SK-N-SH (cell line): ENCODE data around the gene E4F1. TPM values are rescaled to one million over a fixed set of nuclear protein-coding genes. Genes with fewer than 3 reads are reported as not detected.

Source experiments
- CTCF ChIA-PET: fragments of 300-600, 350-600 bp; formaldehyde crosslinking; extraction: SDS; loops from one replicate; lab custom pipeline; 2021; lab: Yijun Ruan, JAX
- POLR2A ChIA-PET: fragments of 350-600 bp; sonication (Branson Sonifier 250); formaldehyde crosslinking; extraction: SDS; loops from one replicate; lab custom pipeline; 2020; ENCODE audit warnings: antibody characterized with exemption, inconsistent platforms; lab: Yijun Ruan, JAX
- DNase-seq: peaks from one replicate; pipeline ENCODE4 v3.0.0; 2012
- H2AFZ ChIP-seq: fragments of 200-600 bp; sonication (generic); 2 replicates; pipeline ENCODE4 v1.8.1; 2016; ENCODE audit warnings: antibody characterized with exemption, mild to moderate bottlenecking, low read depth
- H3F3A ChIP-seq: fragments of 200-600 bp; sonication (generic); replicated peaks from 2 replicates; pipeline ENCODE3; 2016; ENCODE audit warnings: antibody characterized with exemption, mild to moderate bottlenecking; ENCODE audit not compliant: insufficient read depth
- H3K27ac ChIP-seq, 2 experiments: fragments of 200-500 bp in 1 of 2; fragments of 200-600 bp in 1 of 2; sonication (Bioruptor generic) in 1 of 2; sonication (generic), shearing (Covaris generic) in 1 of 2; 2 replicates each; pipeline versions ENCODE4 v1.5.1 to v1.6.1; 2014 to 2016; ENCODE audit warnings: low read depth in 2 of 2, inconsistent platforms in 1 of 2, low read length in 1 of 2, mild to moderate bottlenecking in 1 of 2, mixed read lengths in 1 of 2
- H3K27me3 ChIP-seq: fragments of 200-600 bp; sonication (generic), shearing (Covaris generic); 2 replicates; pipeline ENCODE4 v1.6.1; 2016; ENCODE audit warnings: mixed run types; ENCODE audit not compliant: insufficient read depth
- H3K36me3 ChIP-seq, 2 experiments: fragments of 200-500 bp in 1 of 2; fragments of 200-600 bp in 1 of 2; sonication (Bioruptor generic) in 1 of 2; sonication (generic) in 1 of 2; replicated peaks in 1 of 2; 2 replicates each; pipeline versions ENCODE3 to v1.5.1; 2014 to 2016; ENCODE audit warnings: low read length in 1 of 2, mild to moderate bottlenecking in 1 of 2; ENCODE audit not compliant: insufficient read depth in 2 of 2, control insufficient read depth in 1 of 2
- H3K4me1 ChIP-seq, 2 experiments: fragments of 200-500 bp in 1 of 2; fragments of 200-600 bp in 1 of 2; sonication (Bioruptor generic) in 1 of 2; sonication (generic), shearing (Covaris generic) in 1 of 2; 2 replicates each; pipeline versions ENCODE4 v1.5.1 to v1.6.1; 2014 to 2016; ENCODE audit warnings: low read depth in 1 of 2, low read length in 1 of 2, mixed run types in 1 of 2; ENCODE audit not compliant: insufficient read depth in 2 of 2, control insufficient read depth in 1 of 2
- H3K4me2 ChIP-seq: fragments of 200-600 bp; sonication (generic), shearing (Covaris generic); 2 replicates; pipeline ENCODE4 v1.6.1; 2017; ENCODE audit warnings: mixed run types
- H3K4me3 ChIP-seq, 2 experiments: fragments of 200-500 bp in 1 of 2; fragments of 200-600 bp in 1 of 2; sonication (Bioruptor generic) in 1 of 2; sonication (generic), shearing (Covaris generic) in 1 of 2; 2 replicates each; pipeline versions ENCODE4 v1.5.1 to v1.8.1; 2014 to 2016; ENCODE audit warnings: low read depth in 2 of 2, inconsistent platforms in 1 of 2, low read length in 1 of 2, mild to moderate bottlenecking in 1 of 2, mixed read lengths in 1 of 2, moderate library complexity in 1 of 2
- H3K79me2 ChIP-seq: fragments of 200-600 bp; sonication (generic); 2 replicates; pipeline ENCODE4 v1.8.1; 2017; ENCODE audit warnings: mild to moderate bottlenecking; ENCODE audit not compliant: insufficient read depth
- H3K9ac ChIP-seq: fragments of 200-600 bp; sonication (generic); 2 replicates; pipeline ENCODE4 v1.6.1; 2017; ENCODE audit warnings: mixed run types
- H3K9me2 ChIP-seq: fragments of 200-600 bp; sonication (generic); 2 replicates; pipeline ENCODE4 v1.6.1; 2017; ENCODE audit warnings: mixed run types
- H3K9me3 ChIP-seq: fragments of 200-600 bp; sonication (generic); 2 replicates; pipeline ENCODE4 v1.6.1; 2017; ENCODE audit warnings: mixed run types, mild to moderate bottlenecking, moderate library complexity
- H4K20me1 ChIP-seq: fragments of 200-600 bp; sonication (generic); 2 replicates; pipeline ENCODE4 v1.6.1; 2017; ENCODE audit warnings: mild to moderate bottlenecking, mixed run types; ENCODE audit not compliant: insufficient read depth
- CHD2 ChIP-seq: fragments of 150-350 bp; IDR thresholded peaks from 2 replicates; pipeline ENCODE4 v1.6.1; 2018; ENCODE audit warnings: low read length; ENCODE audit not compliant: partially characterized antibody
- CTCF ChIP-seq: fragments of 200-600 bp; sonication (generic); IDR thresholded peaks from 2 replicates; pipeline ENCODE4 v1.6.1; 2017; ENCODE audit warnings: antibody characterized with exemption, mild to moderate bottlenecking, moderate library complexity
- ELF1 ChIP-seq: IDR thresholded peaks from 2 replicates; pipeline ENCODE4 v1.4.0; 2012
- EP300 ChIP-seq, 2 experiments: IDR thresholded peaks; 2 replicates each; pipeline versions ENCODE4 v1.4.0 to v1.6.1; 2012; ENCODE audit warnings: borderline replicate concordance in 1 of 2, low read depth in 1 of 2, low read length in 1 of 2
- FOSL2 ChIP-seq: IDR thresholded peaks from 2 replicates; pipeline ENCODE4 v1.4.0; 2012; ENCODE audit warnings: low read depth, mild to moderate bottlenecking, moderate library complexity, borderline replicate concordance
- FOXJ3 ChIP-seq: sonication (generic); formaldehyde crosslinking; IDR thresholded peaks from 2 replicates; pipeline ENCODE4 v1.5.1; 2020; ENCODE audit warnings: mild to moderate bottlenecking, missing genetic modification reagents
- FOXM1 ChIP-seq: IDR thresholded peaks from 2 replicates; pipeline ENCODE4 v1.4.0; 2012; ENCODE audit warnings: low read depth, mild to moderate bottlenecking
- GABPA ChIP-seq: IDR thresholded peaks from 2 replicates; pipeline ENCODE4 v1.4.0; 2012; ENCODE audit warnings: low read depth, mild to moderate bottlenecking
- IRF3 ChIP-seq: fragments of 150-350 bp; IDR thresholded peaks from 2 replicates; pipeline ENCODE4 v1.6.1; 2016; ENCODE audit warnings: mild to moderate bottlenecking, low read depth, low read length
- JUND ChIP-seq: IDR thresholded peaks from 2 replicates; pipeline ENCODE4 v1.4.0; 2012
- MAX ChIP-seq: IDR thresholded peaks from 2 replicates; pipeline ENCODE4 v1.4.0; 2012; ENCODE audit warnings: low read depth
- MEF2A ChIP-seq: IDR thresholded peaks from 2 replicates; pipeline ENCODE4 v1.4.0; 2012; ENCODE audit warnings: low read depth, borderline replicate concordance
- MXI1 ChIP-seq: IDR thresholded peaks from 2 replicates; pipeline ENCODE4 v1.6.1; 2012; ENCODE audit warnings: mild to moderate bottlenecking, low read depth, low read length, improper control_type of control experiment
- NFIC ChIP-seq: IDR thresholded peaks from 2 replicates; pipeline ENCODE4 v1.4.0; 2012; ENCODE audit warnings: borderline replicate concordance
- NRF1 ChIP-seq: IDR thresholded peaks from 2 replicates; pipeline ENCODE4 v1.6.1; 2012; ENCODE audit warnings: low read depth, mild to moderate bottlenecking, low read length
- PBX3 ChIP-seq: IDR thresholded peaks from 2 replicates; pipeline ENCODE4; 2012
- POLR2AphosphoS5 ChIP-seq: IDR thresholded peaks from 2 replicates; pipeline ENCODE4 v1.6.1; 2012; ENCODE audit warnings: low read depth, low read length
- RAD21 ChIP-seq: IDR thresholded peaks from 2 replicates; pipeline ENCODE4 v1.6.1; 2012; ENCODE audit warnings: mild to moderate bottlenecking, low read length
- RCOR1 ChIP-seq: fragments of 150-350 bp; IDR thresholded peaks from 2 replicates; pipeline ENCODE4 v1.6.1; 2017; ENCODE audit warnings: antibody characterized with exemption, low read length
- RFX5 ChIP-seq: IDR thresholded peaks from 2 replicates; pipeline ENCODE4 v1.6.1; 2012; ENCODE audit warnings: mild to moderate bottlenecking, improper control_type of control experiment, low read length
- RXRA ChIP-seq: IDR thresholded peaks from 2 replicates; pipeline ENCODE4 v1.4.0; 2012; ENCODE audit warnings: low read depth, mild to moderate bottlenecking, borderline replicate concordance
- SIN3A ChIP-seq: IDR thresholded peaks from 2 replicates; pipeline ENCODE4 v1.6.1; 2012; ENCODE audit warnings: low read depth, mild to moderate bottlenecking, low read length, moderate library complexity, borderline replicate concordance
- SMC3 ChIP-seq: IDR thresholded peaks from 2 replicates; pipeline ENCODE4 v1.6.1; 2012; ENCODE audit warnings: low read depth, low read length, improper control_type of control experiment
- TAF1 ChIP-seq: IDR thresholded peaks from 2 replicates; pipeline ENCODE4 v1.6.1; 2012; ENCODE audit warnings: low read depth, mild to moderate bottlenecking, low read length, moderate library complexity, borderline replicate concordance
- TCF12 ChIP-seq: IDR thresholded peaks from 2 replicates; pipeline ENCODE4 v1.4.0; 2012
- TEAD4 ChIP-seq: IDR thresholded peaks from 2 replicates; pipeline ENCODE4 v1.4.0; 2012; ENCODE audit warnings: mild to moderate bottlenecking, borderline replicate concordance; ENCODE audit not compliant: insufficient read depth
- USF2 ChIP-seq: fragments of 150-350 bp; IDR thresholded peaks from 2 replicates; pipeline ENCODE4 v1.6.1; 2017; ENCODE audit warnings: antibody characterized with exemption, low read length, low read depth, borderline replicate concordance
- YY1 ChIP-seq: IDR thresholded peaks from 2 replicates; pipeline ENCODE4 v1.4.0; 2012; ENCODE audit warnings: low read depth, mild to moderate bottlenecking
- WGBS: methylation state at CpG from one replicate; pipeline ENCODE4 v1.1.6; 2017; ENCODE audit warnings: low lambda C conversion rate; 5-methylcytosine and 5-hydroxymethylcytosine counted together
- polyA plus RNA-seq, 3 experiments: library from polyadenylated mRNA; depleted of rRNA; stranded (reverse); fragments of >200 nt; gene quantifications; 2 replicates each; pipeline ENCODE4 v1.2.3, GENCODE V29; 2012

E4F1 gene
- polyA plus RNA-seq, 1 of the 3 experiments (the other 2 are of a cell fraction) = 33.0 TPM

GRCh38 chr16:2251296-2252111, 28.1 kb downstream of the E4F1 start, which contains the start of gene ECI1:
Gene ECI1 (minus strand): TSS chr16:2251587. CDS start chr16:2251566, 21 bp downstream.
- Histone ChIP-seq H2AFZ (peak within 1 kb of the TSS; percentile 75; the same call in 1 of the 2 replicates), H3K36me3 (peaks cover 20 to 43% of the 10 kb centered on the region in 2 experiments), H3K9ac (peak within 1 kb of the TSS; percentile 72), H3K27me3 (no peaks in the 10 kb centered on the region), H3K4me2 (peak within 1 kb of the TSS; percentile 89), H3K79me2 (peaks cover 51% of the 10 kb centered on the region), H3F3A (peaks cover 43% of the 10 kb centered on the region), H3K4me1 (peaks cover 7 to 13% of the 10 kb centered on the region in 2 experiments; a peak in 1 of 4 replicates), H3K4me3 (peak within 1 kb of the TSS; percentile 50 to 81), H4K20me1 (peaks cover 13% of the 10 kb centered on the region; the same call in 1 of the 2 replicates), H3K9me2 (no peaks in the 10 kb centered on the region), H3K27ac (peak within 1 kb of the TSS; percentile 73 to 84), H3K9me3 (no peaks in the 10 kb centered on the region)
- ChIA-PET CTCF (interaction anchor here (0.7 to 3.5 kb wide), 21 partner anchors 10 to 250 kb away, joined by 3 to 33 read pairs (median 5); partner anchors contain the start of genes ABCA3, CASKIN1, DNASE1L2 and MLST8), POLR2A (interaction anchor here (0.6 to 1.8 kb wide), 13 partner anchors 10 to 287 kb away, joined by 3 to 8 read pairs (median 3); partner anchors contain the start of genes RPS2 and TRAF7)
- WGBS = under 1% methylated on average over 17 of the region's 88 CpGs
- DNase-seq = peak; percentile 100
- TF ChIP-seq MXI1 (peak; percentile 52; the same call in 1 of the 2 replicates), GABPA (peak; percentile 64), SIN3A (peak; percentile 71; the same call in 1 of the 2 replicates), ELF1 (peak; percentile 78), FOXM1 (no peak), FOSL2 (no peak; the same call in 1 of the 2 replicates), PBX3 (no peak), RCOR1 (peak; percentile 48; the same call in 1 of the 2 replicates), IRF3 (no peak), FOXJ3 (CRISPR knock-in tag) (peak; percentile 54; the same call in 1 of the 2 replicates), MEF2A (no peak), CTCF (peak; percentile 57), USF2 (no peak), RXRA (no peak), EP300 (IDR thresholded peaks at IDR 0.05; ENCODE audit: borderline replicate concordance in 1 of 2, low read depth in 1 of 2, low read length in 1 of 2) (0 out of 4 replicates have a peak, but pooled peaks of 1 of the 2 experiments have one; percentile 14), TEAD4 (no peak), POLR2AphosphoS5 (peak; percentile 65), RFX5 (no peak), JUND (no peak), SMC3 (peak; percentile 24; the same call in 1 of the 2 replicates), NFIC (peak; percentile 95), MAX (peak; percentile 60; the same call in 1 of the 2 replicates), YY1 (peak; percentile 88), NRF1 (peak; percentile 42; the same call in 1 of the 2 replicates), CHD2 (peak; percentile 69), TAF1 (peak; percentile 93), TCF12 (no peak), RAD21 (peak; percentile 53)
